ENCODE results near the gene KLHL9.

The KLHL9 gene

GRCh38 chr9:21281275-21281674 lies 53.9 kb downstream of the KLHL9 start:
- H3K23ac ChIP-seq (ENCODE audit: low read length in 2 of 2), result no peak overlapping the region
- no peak overlapping the region for H4K8ac ChIP-seq (ENCODE audit: low read length)
- H3K14ac ChIP-seq (ENCODE audit: low read length in 2 of 2), result no peak overlapping the region
- H2BK5ac ChIP-seq (ENCODE audit: low read depth, low read length, poor library complexity, severe bottlenecking), result no peak overlapping the region
- H2AFZ ChIP-seq (ENCODE audit: low read depth, low read length), result no peak overlapping the region
- no peak for DNase-seq
- no peaks in the 10 kb centered on the region for H3K4me1 ChIP-seq (ENCODE audit: control insufficient read depth, insufficient read depth, low read depth, low read length)
- H3K4ac ChIP-seq (ENCODE audit: low read depth in 1 of 2, low read length in 2 of 2), result no peak overlapping the region
- no peaks in the 10 kb centered on the region for H3K36me3 ChIP-seq (ENCODE audit: control insufficient read depth in 1 of 2, insufficient read depth in 2 of 2, low read depth in 1 of 2, low read length in 2 of 2)
- no peak overlapping the region for H3K18ac ChIP-seq (ENCODE audit: low read depth in 1 of 2, low read length in 2 of 2)
- peaks cover 4 to 24% of the 10 kb centered on the region in 2 experiments for H3K27me3 ChIP-seq (ENCODE audit: control insufficient read depth in 1 of 2, insufficient read depth in 1 of 2, low read length in 2 of 2)
- no peak overlapping the region for H2AK5ac ChIP-seq (ENCODE audit: low read length, severe bottlenecking)
- no peak overlapping the region for H3K4me2 ChIP-seq (ENCODE audit: low read length, poor library complexity, severe bottlenecking)
- no peak overlapping the region for H3K27ac ChIP-seq (ENCODE audit: low read length, poor library complexity, severe bottlenecking)
- WGBS, result 100% methylated on average over 1 of the region's 2 CpGs
- H2BK12ac ChIP-seq (ENCODE audit: low read length in 2 of 2), result no peak overlapping the region
- no peaks in the 10 kb centered on the region for H3K79me1 ChIP-seq (replicated peaks; ENCODE audit: low read length, poor library complexity, severe bottlenecking)
- no peak overlapping the region for H3K4me3 ChIP-seq (ENCODE audit: insufficient read depth in 1 of 2, low read depth in 1 of 2, low read length in 2 of 2)
- H3K9me3 ChIP-seq (ENCODE audit: control insufficient read depth, low read length), result peaks cover under 1% of the 10 kb centered on the region
- H4K91ac ChIP-seq (ENCODE audit: low read length), result no peak overlapping the region
- H3K9ac ChIP-seq (ENCODE audit: low read length), result no peak overlapping the region
- no peak overlapping the region for H2BK15ac ChIP-seq (ENCODE audit: low read depth, poor library complexity, severe bottlenecking)
- no peak overlapping the region for H2BK120ac ChIP-seq (ENCODE audit: low read depth, low read length)

Data from mesenchymal stem cell (in vitro differentiated cells and primary cell).